IPS-18c (cell line): ENCODE measurements around the gene DYNLT2.

ENCODE experiments used
- H3K4me3 ChIP-seq: 2 replicates; pipeline ENCODE4 v1.7.0; 2013; ENCODE audit warnings: low read depth, mild to moderate bottlenecking, low read length, moderate library complexity; ENCODE audit not compliant: insufficient read depth
- H3K9me3 ChIP-seq: one replicate; pipeline ENCODE4 v1.6.1; 2013; ENCODE audit warnings: mild to moderate bottlenecking, low read length, moderate library complexity; ENCODE audit not compliant: control insufficient read depth, insufficient read depth

The DYNLT2 gene, protein sequence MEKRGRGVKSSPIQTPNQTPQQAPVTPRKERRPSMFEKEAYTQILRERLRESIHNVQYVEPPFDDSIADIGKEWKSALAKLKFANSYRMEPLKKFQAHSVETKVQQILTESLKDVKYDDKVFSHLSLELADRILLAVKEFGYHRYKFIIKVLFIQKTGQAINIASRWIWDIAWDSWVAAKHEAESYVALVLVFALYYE

DNA sequence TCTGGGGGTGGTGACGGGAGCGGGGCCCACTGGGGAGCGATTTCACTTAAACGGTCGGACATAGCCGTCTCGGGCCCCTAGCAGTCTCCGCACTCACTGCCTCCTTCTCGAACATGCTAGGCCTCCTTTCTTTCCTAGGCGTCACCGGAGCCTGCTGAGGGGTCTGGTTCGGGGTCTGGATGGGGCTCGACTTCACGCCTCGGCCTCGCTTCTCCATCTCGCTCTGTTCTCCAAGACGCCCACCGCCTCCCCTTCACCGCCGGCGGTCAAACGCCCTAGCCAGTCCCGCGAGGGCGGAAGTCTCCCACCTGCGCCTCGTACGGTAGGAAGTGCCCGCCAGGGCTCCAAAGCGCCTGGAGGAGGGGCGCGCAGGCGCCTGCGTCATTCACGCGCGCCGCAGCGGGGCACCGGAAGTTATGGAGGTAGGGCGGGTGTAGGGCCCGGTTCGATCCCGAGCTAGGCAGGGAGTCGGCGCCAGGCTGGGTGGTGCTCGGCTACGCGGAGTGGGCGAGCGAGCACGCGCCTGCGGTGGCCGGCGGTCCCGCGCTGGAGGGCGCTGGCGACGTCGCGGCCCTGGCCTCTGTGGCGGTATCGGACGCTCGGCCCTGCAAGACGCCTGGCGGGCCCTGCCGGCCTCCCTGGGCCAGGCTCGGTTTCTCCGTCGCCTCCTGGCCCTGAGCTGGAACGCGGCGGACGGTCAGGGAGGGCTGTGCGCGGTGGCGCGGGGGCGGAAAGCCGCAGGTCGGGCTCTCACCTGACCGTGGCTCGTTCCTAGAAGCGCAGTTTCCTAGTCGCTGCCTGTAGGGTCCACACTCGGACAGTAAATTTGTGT, at the start of gene DYNLT2, which contains the start of gene ERMARD:
DYNLT2 (minus strand) TSS at position 331 of the 832 bp plus-strand sequence; CDS start at position 217, 114 bp downstream.
ERMARD (plus strand) TSS at position 381 of the 832 bp plus-strand sequence; CDS start at position 417, 36 bp downstream.
- Histone ChIP-seq H3K9me3 (no peaks in the 10 kb centered on the region), H3K4me3 (peak within 1 kb of the TSS; percentile 55)

DNA sequence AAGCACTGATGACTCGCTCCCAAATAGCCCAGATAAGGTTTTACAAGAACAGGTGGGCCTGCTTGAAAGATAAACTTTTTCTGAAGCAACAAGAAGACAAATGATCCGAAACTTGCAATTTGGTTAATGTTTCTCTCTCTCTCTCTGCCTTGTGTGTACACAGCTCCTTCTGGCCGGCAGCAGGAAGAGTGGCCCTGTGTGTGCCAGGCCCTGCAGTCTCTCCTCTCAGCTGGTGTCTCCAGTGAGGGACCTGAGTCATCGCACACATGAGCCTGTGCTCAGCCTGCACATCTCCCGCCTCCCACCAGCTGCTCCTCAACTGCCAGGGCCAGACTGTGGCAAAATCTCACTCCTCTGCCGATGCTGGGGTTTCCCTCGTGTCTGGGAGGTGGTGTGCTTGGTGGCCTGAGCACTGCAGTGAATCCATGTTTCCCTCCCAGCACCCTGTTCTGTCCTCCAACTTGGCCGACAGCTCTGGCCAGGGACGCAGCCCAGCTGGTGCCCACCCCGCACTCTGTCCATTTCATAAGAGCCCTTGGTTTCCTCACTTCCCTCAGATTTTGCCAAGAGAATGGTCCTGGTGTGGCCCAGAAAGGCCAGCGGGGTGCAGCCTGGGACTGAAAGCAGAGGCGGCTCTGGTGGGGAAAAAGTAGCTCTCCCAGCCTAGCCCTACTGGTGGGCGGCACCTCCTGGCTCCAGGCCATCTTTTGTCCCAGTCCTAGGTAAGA, 49.5 kb upstream of the DYNLT2 start:
- Histone ChIP-seq H3K4me3 (no peak overlapping the region), H3K9me3 (no peaks in the 10 kb centered on the region)

DNA sequence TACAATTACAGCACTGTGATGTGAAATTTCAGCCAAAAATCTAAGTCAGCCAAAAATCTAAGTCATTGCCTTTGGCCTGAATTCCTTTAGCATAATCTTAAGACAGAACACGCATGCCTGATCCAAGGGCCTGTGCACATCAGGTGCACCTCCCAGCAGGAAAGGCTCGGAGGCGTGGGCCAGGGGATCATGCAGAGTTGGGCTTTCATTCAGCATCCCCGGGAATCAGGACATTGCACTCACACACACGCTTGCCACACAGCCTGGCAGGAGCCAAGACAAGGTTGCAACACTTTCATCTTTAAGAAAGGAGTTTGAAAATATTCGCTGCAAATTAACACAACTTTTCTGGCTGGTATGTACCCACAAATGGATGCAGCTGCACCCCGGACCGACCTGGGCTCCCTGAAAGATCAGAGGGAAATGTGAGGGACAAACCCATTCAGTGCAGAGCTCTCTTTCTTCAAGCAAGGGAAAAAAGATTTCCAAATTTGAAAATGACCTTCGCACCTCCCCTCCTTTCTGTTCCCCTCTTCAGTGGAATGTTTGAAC, 48.8 kb upstream of the DYNLT2 start:
- Histone ChIP-seq H3K9me3 (no peaks in the 10 kb centered on the region), H3K4me3 (no peak overlapping the region)

DNA sequence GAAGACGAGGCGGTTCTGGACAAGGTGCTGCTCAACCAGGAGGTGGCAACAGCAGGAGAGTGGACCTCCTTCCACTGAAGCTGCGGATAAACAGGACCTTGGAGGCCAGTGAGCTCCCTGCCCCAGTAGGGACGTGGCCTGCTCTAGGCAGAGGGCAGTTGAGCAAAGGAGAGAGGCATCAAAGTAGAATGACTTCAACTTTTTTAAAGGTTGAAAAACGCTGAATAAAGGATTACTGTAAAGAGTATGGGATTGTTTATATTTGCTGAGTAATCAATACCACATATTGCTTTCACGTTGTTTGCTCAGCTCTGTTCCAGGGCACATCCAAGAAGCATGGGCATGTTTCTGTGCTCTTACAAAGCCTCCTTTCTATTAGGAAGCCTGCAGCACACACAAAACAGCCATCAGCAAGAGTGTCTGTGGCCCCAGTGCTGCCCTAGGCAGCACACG, 48.1 kb upstream of the DYNLT2 start:
- Histone ChIP-seq H3K9me3 (no peaks in the 10 kb centered on the region), H3K4me3 (no peak overlapping the region)

DNA sequence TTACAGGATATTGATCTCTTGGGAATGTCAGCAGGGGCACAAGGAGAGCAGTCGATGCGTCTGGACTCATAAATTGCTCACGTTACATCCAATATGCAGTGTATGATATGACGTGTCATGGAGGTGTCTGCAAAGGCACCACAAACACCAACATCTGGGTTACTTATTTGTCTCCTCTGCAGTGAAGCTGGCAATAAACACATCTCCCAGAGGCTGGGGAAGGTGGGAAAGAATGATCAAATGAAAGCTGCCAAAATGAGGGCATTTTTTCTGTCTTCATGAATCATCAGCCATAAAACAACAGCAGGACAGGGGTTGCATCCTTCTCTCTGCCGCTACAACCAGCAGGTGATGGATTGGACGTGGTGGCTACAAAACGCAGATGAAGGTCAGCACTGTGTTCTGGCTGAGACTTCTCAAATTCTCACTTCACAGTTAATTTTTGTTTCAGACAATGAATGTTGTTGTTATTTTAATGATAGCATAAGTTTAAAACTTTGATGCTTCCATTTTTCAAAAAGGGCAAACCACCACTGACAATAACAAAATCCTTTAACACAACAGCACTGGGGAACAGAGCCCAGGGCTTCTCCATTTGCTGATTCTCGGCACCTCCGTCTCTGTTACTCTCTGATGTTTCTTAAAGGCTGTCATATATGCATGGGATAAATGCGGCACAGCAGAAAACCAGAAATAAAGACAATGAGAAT, 47.5 kb upstream of the DYNLT2 start:
- no peak overlapping the region for H3K4me3 ChIP-seq

DNA sequence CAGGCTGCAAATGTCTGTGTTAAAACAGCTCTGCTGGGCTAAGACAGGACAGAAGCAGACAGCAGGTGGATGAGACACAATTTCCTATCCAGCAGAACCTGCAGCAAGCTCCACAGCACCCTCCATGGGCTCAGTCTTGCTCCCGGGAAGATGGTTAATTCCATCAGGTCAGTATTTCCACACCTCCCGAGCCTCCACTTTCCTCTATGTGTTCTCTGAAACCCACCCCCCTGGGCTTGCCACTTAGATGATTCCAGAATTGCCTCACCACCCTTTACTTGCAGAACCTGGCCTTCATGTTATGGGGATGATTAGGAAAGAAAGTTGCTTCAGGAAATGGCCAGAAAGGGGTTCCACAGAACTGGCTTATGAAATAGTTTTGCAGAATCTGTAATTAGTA, 43.8 kb upstream of the DYNLT2 start:
- H3K9me3 ChIP-seq: no peaks in the 10 kb centered on the region
- no peak overlapping the region for H3K4me3 ChIP-seq

More for the DNA sequence above, 47.5 kb upstream of the DYNLT2 start:
- H3K9me3 ChIP-seq: no peaks in the 10 kb centered on the region

DNA sequence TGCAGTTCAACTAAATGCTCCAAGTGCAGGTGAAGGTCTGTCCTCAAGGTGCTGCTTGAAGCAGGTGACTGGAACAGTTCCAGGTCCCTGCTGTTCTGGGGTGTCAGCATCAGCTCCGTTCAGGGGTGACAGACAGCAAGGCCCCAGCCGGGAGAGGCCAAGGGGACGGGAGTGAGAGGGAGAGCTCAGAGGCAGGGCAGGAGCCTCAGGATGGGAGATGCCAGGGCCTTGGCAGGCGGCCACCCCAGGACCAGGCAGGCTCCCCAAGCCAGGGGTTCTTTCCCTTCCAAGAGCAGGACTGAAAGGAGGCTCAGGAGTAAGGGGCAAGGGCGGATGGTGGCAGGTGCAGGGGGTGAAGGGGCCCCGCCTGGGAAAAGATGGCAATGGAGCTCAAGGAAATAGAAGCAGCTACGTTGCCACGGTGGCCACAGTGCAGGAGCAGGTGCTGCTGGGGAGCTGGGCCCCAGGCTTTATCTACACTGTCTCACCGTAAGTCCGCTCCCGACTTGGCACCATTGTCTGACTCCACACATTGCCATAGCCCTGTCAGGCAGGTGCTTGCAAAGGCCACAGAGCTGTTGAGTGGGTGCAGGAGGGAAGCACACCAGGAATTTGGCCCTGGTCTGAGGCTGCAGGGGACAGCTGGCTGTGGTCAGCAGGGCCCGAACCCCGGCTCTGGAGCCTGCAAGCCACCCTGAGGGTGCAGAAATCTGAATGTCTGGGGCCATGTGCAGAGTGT, 43.1 kb upstream of the DYNLT2 start:
- H3K9me3 ChIP-seq: no peaks in the 10 kb centered on the region
- H3K4me3 ChIP-seq: no peak overlapping the region

DNA sequence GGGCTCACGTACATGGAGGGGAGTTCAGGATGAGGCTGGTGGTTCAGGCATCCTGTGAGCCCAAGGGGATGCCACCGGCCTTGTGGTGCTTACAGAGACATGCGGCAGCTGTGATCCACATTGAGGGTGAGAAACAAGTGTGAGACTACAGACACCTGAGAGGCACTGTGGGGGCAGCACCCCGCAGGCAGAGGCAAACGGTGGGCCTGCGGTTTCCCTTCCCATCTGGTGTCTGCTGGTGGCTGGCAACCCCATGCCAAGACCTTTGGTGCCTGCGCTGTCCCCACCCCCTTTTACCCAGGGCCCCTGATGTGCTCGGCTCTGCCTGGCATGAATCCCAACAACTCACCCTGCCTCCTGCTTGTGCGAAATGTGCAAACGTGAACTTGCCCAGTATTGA, 42.0 kb upstream of the DYNLT2 start:
- Histone ChIP-seq H3K4me3 (no peak overlapping the region), H3K9me3 (no peaks in the 10 kb centered on the region)

DNA sequence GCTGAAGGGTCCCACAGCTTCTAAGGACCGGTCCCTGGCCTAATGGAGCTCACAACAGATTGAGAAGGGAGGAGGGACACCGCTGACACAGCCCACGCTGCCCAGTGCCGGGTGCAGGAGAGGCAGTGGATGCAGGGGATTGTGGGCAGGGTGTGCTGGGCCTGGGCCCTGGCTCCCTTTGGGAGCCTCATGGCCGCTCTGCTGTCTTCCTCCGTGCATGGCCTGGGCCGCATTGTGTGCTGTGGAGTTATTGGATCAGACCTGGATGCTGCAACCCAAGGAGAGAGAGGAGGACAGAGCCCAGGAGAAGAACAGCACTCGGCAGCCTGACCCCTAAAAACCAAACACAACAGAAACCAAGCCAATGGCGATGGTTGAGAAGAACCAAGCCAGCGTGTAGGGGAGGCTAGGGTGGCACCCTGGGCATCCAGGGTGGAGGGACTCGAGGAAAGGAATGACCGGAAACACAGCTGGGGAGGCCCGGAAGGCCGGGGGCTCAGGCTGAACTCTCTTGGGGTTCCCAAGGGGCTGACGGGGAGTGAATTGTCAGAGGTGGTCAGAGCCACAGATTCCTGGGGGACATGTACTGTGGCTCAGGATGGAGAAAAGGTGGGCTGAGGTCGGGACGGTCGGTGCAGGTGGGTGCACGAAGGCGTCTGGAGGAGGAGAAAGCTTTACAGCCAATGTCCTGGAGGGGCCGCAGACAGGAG, 41.1 kb upstream of the DYNLT2 start:
- H3K4me3 ChIP-seq: no peak overlapping the region

DNA sequence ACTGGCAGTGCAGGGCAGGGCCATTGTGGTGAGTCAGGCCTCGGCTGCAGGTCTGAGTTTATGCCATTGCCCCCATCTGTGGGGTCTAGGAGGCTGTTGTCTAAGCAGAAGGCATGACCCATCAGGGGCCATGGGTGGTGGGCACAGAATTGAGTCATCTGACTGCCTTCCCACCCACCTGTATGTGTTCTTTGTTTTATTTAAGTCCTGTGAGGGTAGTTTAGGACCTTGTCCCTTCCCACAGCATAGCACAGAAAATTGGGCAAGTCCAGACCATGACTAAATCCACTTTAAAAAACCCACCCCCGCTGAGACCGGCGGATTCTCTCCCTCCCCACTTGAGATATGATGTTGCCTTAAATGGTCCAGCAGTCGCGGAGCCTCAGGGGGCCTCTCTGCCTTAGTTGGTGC, 40.4 kb upstream of the DYNLT2 start:
- no peak overlapping the region for H3K4me3 ChIP-seq

More for the DNA sequence above, 41.1 kb upstream of the DYNLT2 start:
- no peaks in the 10 kb centered on the region for H3K9me3 ChIP-seq

DNA sequence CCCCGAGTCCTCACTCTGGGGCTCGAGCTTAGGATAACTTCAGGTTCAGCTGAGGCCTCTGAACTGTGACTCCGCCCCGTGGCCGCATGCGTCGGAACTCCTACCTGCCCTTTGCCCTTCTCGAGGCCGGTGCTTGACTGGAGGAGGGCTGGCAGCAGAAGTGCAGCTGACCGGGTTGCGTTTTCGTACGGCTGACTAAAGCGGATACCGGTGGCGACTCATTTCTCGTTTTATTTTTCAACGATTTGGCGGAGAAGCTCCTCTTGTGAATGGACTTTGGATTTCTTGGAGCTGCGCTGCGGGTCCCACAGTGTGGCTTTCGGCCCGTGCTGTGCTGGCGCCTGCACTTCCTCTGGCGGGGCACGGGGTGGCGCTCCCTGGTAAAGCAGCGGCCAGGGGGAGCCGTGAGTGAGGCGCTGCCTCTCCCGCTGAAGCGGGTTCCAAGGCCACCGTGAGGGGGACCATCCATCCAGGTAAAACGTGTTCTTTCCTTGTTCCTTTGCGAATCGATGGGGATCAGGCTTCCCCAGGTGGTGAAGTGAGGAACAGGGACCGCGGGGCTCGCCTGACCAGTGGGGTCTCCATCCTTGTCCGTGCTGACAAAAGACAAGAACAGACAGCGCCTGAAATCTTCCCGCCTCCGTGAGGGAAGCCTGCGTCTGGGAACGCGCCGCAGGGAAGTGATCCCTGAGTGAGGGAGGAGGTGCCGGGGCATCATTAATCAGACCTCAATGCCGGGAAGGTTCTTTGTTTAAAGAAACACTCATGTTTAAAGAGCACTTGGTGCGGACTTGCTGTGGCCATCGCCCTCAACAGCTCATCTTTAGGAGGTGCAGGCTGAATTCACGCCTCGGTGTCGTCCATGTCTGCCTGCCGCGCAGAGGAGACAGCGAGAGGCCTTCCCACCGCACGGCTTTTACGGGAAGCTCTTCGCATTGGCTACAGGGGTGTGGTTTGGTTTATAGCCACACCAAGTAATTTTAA, 38.9 kb upstream of the DYNLT2 start:
- Histone ChIP-seq H3K9me3 (no peaks in the 10 kb centered on the region), H3K4me3 (peak overlapping the region; percentile 43)

More for the DNA sequence above, 40.4 kb upstream of the DYNLT2 start:
- H3K9me3 ChIP-seq: no peaks in the 10 kb centered on the region

DNA sequence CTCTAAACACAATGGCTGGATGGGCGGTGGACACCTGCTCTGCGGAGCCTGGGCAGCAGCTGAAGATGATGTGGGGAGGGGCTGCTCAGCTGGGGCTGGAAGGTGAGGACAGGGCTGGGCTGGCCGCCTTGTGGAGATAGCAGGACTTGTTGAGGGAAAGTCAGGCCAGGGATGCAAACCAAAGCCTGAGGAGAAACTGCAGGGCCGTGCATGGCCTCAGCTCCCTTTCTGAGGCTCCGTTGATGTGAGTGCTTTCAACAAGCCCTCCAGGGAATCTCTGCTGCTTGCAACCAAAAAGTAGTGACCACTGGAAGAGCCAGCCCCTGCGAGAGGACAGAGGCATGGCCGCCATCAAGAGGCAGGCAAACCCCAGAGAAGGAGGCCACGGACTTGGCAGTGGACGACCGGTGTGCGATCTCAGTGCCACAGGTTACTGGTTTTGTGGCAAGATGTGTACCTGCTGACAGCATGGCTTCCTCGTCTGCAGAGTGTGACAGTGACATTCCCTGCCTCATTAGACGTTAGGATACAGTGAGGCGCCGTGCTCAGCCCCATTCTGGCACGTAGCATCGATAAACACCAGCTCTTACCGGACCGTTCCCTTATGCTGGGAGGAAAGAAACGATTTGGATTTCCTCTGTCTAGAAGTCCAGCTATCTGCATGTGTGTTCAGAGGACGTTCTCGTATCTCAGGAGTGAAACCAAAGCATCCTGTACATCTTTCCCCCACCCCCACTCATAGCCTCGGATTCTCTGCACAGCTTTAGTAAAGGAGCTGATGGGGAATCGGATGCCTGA, 38.0 kb upstream of the DYNLT2 start:
- H3K9me3 ChIP-seq: no peaks in the 10 kb centered on the region
- no peak overlapping the region for H3K4me3 ChIP-seq

DNA sequence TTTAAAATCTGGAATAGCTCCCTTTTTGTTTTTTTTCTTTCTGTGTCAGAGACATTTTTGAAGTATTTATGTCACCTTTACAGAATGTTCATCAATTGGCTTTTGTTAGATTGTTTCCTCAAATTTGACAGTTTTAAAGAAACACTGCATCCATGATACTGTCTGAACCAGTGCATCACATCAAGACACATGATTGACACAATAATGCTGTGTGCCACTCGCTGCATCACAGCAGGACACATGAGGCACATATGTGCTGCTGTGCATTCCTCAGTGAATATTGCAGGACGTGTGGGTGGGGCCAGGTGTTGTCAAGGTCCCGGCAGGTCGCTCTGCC, 37.4 kb upstream of the DYNLT2 start:
- no peaks in the 10 kb centered on the region for H3K9me3 ChIP-seq
- H3K4me3 ChIP-seq: no peak overlapping the region

DNA sequence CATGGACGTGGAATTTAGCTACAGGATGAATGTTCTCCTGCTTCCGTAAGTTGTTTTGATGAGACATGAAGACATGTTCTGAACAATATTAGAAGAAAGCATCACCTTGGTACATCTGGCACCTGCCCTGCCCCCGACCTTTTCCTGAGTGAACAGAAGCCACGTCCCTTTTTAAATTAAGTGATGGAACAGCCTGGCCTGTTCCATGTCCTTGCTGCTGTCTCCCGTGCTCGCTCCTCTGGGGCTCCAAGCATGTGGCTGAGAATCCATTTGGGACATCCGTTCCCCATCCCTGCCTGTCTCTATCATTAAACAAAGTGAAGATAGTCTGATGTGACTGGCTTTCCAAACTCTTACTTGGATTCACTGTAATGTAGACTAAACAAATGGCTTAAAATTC, 36.4 kb upstream of the DYNLT2 start:
- H3K4me3 ChIP-seq: no peak overlapping the region
- H3K9me3 ChIP-seq: no peaks in the 10 kb centered on the region
